A673 (cell line): ENCODE results near the gene SAP25. TPM values are rescaled to one million over a fixed set of nuclear protein-coding genes. Genes with fewer than 3 reads are reported as not detected.
A peak's percentile ranks its signal among the peaks of the same experiment; 100 is the strongest.
"Not testable (repeated sequence)": the region's sequence is repeated elsewhere in the genome, so short reads cannot be mapped to it uniquely, and the experiment has no call there.

Experiments used
- BruUV-seq: library from RNA; stranded (reverse); fragments of 400-500 nt; replicated peaks from 2 replicates; lab custom pipeline; 2021; lab: Mats Ljungman, UMichigan
- CTCF ChIA-PET: fragments of 300-600 bp; sonication (Branson Sonifier 250); formaldehyde crosslinking; loops from one replicate; lab custom pipeline; 2022; ENCODE audit warnings: antibody characterized with exemption; lab: Charles Lee
- POLR2A ChIA-PET: fragments of 300-600 bp; sonication (Branson Sonifier 250); formaldehyde crosslinking; loops from one replicate; lab custom pipeline; 2022; ENCODE audit warnings: antibody characterized with exemption; ENCODE audit not compliant: low non-redundant PET; lab: Charles Lee
- DNase-seq: peaks from one replicate; pipeline ENCODE4 v3.0.0-alpha.2; 2015; ENCODE audit warnings: low spot score
- H3K27ac ChIP-seq: fragments of 200-600 bp; sonication (generic); 2 replicates; pipeline ENCODE4 v1.5.1; 2016; ENCODE audit warnings: mixed run types, low read depth, mild to moderate bottlenecking, mixed read lengths, antibody characterized with exemption, low read length; ENCODE audit not compliant: poor library complexity, severe bottlenecking
- H3K27me3 ChIP-seq: fragments of 200-600 bp; sonication (generic); replicated peaks from 2 replicates; pipeline ENCODE4 v1.6.1; 2017; ENCODE audit warnings: mixed run types, low read depth, mild to moderate bottlenecking, mixed read lengths, antibody characterized with exemption, low read length; ENCODE audit not compliant: insufficient read depth, poor library complexity
- H3K36me3 ChIP-seq: fragments of 200-600 bp; sonication (generic); 2 replicates; pipeline ENCODE4 v1.6.1; 2016; ENCODE audit warnings: mixed run types, mild to moderate bottlenecking, mixed read lengths, antibody characterized with exemption, low read length; ENCODE audit not compliant: insufficient read depth, poor library complexity, severe bottlenecking
- H3K4me1 ChIP-seq: fragments of 200-600 bp; sonication (generic); 2 replicates; pipeline ENCODE4 v1.6.1; 2017; ENCODE audit warnings: mixed run types, mild to moderate bottlenecking, mixed read lengths, antibody characterized with exemption, low read length; ENCODE audit not compliant: insufficient read depth, poor library complexity, severe bottlenecking
- H3K4me3 ChIP-seq: fragments of 200-600 bp; sonication (generic); 2 replicates; pipeline ENCODE4 v1.5.1; 2016; ENCODE audit warnings: low read depth, mixed run types, mild to moderate bottlenecking, mixed read lengths, low read length; ENCODE audit not compliant: poor library complexity, severe bottlenecking
- H3K9me3 ChIP-seq: fragments of 200-600 bp; sonication (generic); 2 replicates; pipeline ENCODE4 v1.6.1; 2016; ENCODE audit warnings: mixed run types, low read depth, mild to moderate bottlenecking, mixed read lengths, antibody characterized with exemption, low read length; ENCODE audit not compliant: poor library complexity, severe bottlenecking
- EZH2 ChIP-seq: fragments of 200-600 bp; sonication (generic); IDR thresholded peaks from 2 replicates; pipeline ENCODE4 v1.6.1; 2017; ENCODE audit warnings: borderline replicate concordance, low read depth, mild to moderate bottlenecking, mixed read lengths, antibody characterized with exemption, low read length; ENCODE audit not compliant: poor library complexity, severe bottlenecking
- intact Hi-C: fragments of 100-400 bp; cut with micrococcal nuclease; formaldehyde crosslinking; loops from one replicate; pipeline ENCODE4 v1.10.0; 2022; ENCODE audit not compliant: unreplicated experiment
- total RNA-seq: library from RNA; stranded (reverse); gene quantifications from 2 replicates; pipeline ENCODE4 v1.2.3, GENCODE V29; 2021
- TF ChIP-seq, protein P1 (sequence below): fragments of 300-800, 200-600 bp; sonication (generic); conservative IDR thresholded peaks from 2 replicates; pipeline ENCODE4 v1.5.1; 2017; ENCODE audit warnings: low read depth, mild to moderate bottlenecking, antibody characterized with exemption, low read length, moderate library complexity, mixed read lengths

The SAP25 gene
- total RNA-seq, 1 experiment from 2014 or later = 1.7 TPM

DNA sequence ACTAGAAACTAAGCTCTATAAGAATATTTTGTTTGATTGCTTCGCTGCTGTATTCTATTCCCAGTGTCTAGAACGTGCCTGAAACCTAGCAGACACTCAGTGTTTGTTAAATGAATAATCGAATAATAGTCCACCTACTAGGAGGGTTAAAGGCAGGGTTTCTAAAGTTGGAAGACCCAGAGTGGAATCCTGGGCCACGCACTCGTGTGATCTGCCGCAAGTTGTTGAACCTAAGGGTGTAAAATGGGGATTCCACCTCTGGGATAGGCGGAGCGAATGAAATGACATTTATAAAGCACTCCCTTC, 35.4 kb downstream of the SAP25 start:
- TSS peak; percentile 100 for BruUV-seq
- intact Hi-C loops = loop anchor here (2.0 kb wide), 1 partner anchor 60 kb away; the partner anchor contains the start of gene TSC22D4
- no peaks in the 10 kb centered on the region for H3K36me3 ChIP-seq

DNA sequence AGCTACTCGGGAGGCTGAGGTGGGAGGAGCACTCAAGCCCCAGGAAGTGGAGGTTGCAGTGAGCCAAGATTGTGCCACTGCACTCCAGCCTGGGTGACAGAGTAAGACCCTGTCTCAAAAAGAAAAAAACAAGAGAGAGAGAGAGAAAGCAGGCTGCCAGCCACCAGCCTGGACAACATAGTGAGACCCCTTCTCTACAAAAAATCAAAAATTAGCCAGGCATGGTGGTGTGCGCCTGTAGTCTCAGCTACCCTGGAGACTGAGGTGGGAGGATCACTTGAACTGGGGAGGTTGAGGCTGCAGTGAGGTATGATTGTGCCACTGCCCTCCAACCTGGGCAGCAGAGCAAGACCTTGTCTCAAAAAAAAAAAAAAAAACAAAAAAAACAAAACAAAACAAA, 37.0 kb downstream of the SAP25 start:
- not testable (repeated sequence) for BruUV-seq, DNase-seq

More for the DNA sequence above, 35.4 kb downstream of the SAP25 start:
- peak overlapping the region; percentile 84 for H3K27ac ChIP-seq
- H3K4me3 ChIP-seq = peak overlapping the region; percentile 59
- H3K4me1 ChIP-seq = peaks cover 3% of the 10 kb centered on the region
- no peaks in the 10 kb centered on the region for H3K9me3 ChIP-seq
- no peaks in the 10 kb centered on the region for H3K27me3 ChIP-seq
- ChIA-PET POLR2A (interaction anchor here (0.7 kb wide), 1 partner anchor 110 kb away, joined by 3 read pairs; the partner anchor contains the start of gene ZCWPW1), CTCF (no interaction called here)
- TF ChIP-seq EZH2 = no peak
- TF ChIP-seq, protein P1, sequence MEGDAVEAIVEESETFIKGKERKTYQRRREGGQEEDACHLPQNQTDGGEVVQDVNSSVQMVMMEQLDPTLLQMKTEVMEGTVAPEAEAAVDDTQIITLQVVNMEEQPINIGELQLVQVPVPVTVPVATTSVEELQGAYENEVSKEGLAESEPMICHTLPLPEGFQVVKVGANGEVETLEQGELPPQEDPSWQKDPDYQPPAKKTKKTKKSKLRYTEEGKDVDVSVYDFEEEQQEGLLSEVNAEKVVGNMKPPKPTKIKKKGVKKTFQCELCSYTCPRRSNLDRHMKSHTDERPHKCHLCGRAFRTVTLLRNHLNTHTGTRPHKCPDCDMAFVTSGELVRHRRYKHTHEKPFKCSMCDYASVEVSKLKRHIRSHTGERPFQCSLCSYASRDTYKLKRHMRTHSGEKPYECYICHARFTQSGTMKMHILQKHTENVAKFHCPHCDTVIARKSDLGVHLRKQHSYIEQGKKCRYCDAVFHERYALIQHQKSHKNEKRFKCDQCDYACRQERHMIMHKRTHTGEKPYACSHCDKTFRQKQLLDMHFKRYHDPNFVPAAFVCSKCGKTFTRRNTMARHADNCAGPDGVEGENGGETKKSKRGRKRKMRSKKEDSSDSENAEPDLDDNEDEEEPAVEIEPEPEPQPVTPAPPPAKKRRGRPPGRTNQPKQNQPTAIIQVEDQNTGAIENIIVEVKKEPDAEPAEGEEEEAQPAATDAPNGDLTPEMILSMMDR = no peak
- DNase-seq = no peak

DNA sequence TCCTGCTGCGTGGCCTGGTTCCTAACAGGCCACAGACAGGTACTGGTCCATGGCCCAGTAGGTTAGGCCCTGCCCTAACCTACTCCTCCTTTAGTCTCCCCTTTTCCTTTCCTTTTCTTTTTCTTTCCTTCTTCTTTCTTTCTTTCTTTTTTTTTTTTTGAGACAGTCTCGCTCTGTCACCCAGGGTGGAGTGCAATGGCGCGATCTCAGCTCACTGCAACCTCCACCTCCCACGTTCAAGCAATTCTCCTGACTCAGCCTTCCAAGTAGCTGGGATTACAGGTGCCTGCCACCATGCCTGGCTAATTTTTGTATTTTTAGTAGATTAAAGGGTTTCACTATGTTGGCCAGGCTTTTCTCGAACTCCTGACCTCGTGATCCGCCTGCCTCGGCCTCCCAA, 37.7 kb downstream of the SAP25 start:
- H3K27ac ChIP-seq, H3K36me3 ChIP-seq, H3K27me3 ChIP-seq, H3K4me1 ChIP-seq, DNase-seq, intact Hi-C loops, BruUV-seq, H3K9me3 ChIP-seq, H3K4me3 ChIP-seq, POLR2A ChIA-PET: not testable (repeated sequence)
- CTCF ChIA-PET = interaction anchor here (0.6 kb wide), 1 partner anchor 220 kb away, joined by 3 read pairs; no protein-coding TSS in a partner anchor

More for the DNA sequence above, 37.0 kb downstream of the SAP25 start:
- ChIA-PET CTCF (interaction anchor here (0.6 kb wide), 1 partner anchor 220 kb away, joined by 3 read pairs; no protein-coding TSS in a partner anchor), POLR2A (interaction anchor here (0.7 kb wide), 1 partner anchor 47 kb away, joined by 9 read pairs; no protein-coding TSS in a partner anchor)
- H3K27me3 ChIP-seq, H3K27ac ChIP-seq, H3K36me3 ChIP-seq, H3K9me3 ChIP-seq, intact Hi-C loops, H3K4me3 ChIP-seq, H3K4me1 ChIP-seq: not testable (repeated sequence)

DNA sequence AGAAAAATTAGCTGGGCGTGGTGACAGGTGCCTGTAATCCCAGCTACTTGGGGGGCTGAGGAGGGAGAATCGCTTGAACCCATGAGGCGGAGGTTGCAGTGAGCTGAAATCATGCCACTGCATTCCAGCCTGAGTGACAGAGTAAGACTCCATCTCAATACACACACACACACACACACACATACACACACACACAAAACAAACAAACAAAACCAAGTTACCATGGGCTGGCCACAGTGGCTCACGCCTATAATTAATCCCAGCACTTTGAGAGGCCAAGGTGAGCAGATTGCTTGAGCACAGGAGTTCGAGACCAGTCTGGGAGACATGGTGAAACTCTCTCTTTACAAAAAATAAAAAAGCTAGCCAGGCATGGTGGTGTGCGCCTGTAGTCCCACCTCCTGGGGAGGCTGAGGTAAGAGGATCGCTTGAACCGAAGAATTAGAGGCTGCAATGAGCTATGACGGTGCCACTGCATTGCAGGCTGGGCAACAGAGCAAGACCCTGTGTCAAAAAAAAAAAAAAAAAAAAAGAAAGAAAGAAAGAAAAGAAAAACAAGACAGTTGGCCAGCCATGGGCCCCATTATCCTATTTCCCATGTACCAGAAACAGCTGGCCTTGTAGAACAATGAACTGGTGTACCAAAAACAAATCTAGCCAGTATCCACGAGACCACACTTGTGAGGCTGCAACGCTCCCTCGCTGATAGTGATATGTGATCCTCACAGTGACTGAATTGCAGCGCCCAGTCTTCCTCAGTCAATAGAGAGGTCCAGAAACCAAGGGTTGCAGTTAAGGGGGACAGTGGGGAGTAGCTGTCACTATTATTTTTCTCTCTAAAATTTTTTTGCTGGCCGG, 41.3 kb downstream of the SAP25 start:
- H3K27ac ChIP-seq = no peak overlapping the region
- H3K27me3 ChIP-seq = no peaks in the 10 kb centered on the region
- intact Hi-C loops = no loop called here
- TF ChIP-seq, protein P1 = no peak
- TF ChIP-seq EZH2 = no peak
- no peaks in the 10 kb centered on the region for H3K36me3 ChIP-seq
- H3K9me3 ChIP-seq = no peaks in the 10 kb centered on the region
- CTCF ChIA-PET = no interaction called here
- H3K4me1 ChIP-seq = no peaks in the 10 kb centered on the region
- POLR2A ChIA-PET = no interaction called here
- no peak for DNase-seq
- no peak overlapping the region for H3K4me3 ChIP-seq
- BruUV-seq = no TSS peak

DNA sequence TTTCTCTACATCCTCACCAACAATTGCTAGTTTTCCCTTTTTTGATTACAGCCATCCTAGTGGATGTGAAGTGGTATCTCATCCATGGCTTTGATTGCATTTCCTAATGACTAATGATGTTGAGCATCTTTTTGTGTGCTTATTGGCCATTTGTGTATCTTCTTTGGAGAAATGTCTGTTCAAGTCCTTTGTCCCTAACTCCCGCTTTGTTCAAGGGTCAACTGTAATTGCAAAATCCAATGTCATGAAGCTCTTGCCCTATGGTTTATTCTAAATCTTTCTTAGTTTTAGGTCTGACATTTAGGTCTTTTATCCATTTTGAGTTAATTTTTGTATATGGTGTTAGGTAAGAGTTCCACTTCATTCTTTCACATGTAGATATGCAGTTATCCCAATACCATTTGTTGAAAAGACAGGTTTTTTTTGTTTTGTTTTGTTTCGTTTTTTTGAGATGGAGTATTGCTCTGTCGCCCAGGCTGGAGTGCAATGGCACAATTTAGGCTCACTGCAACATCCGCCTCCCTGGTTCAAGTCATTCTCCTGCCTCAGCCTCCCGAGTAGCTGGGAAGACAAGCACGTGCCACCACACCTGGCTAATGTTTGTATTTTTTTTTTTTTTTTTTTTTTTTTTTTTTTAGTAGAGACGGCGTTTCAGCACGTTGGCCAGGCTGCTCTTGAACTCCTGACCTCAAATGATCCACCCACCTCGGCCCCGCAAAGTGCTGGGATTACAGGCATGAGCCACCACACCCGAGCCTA, 45.4 kb downstream of the SAP25 start:
- POLR2A ChIA-PET = interaction anchor here (0.5 kb wide), 1 partner anchor 143 kb away, joined by 3 read pairs; no protein-coding TSS in a partner anchor
- BruUV-seq, H3K9me3 ChIP-seq, H3K27ac ChIP-seq, H3K4me3 ChIP-seq, H3K27me3 ChIP-seq, DNase-seq, H3K36me3 ChIP-seq, intact Hi-C loops, H3K4me1 ChIP-seq, CTCF ChIA-PET: not testable (repeated sequence)
